Glutamatergic neuron (in vitro differentiated cells): ENCODE data around the gene GNAL. TPM values are rescaled to one million over a fixed set of nuclear protein-coding genes. Genes with fewer than 3 reads are reported as not detected.

Experiments used
- DNase-seq: peaks from one replicate; pipeline ENCODE4 v3.0.0; 2022
- H3K27ac Mint-ChIP-seq: one replicate; pipeline ENCODE4 v1.8.0; 2020; ENCODE audit warnings: mild to moderate bottlenecking, mixed read lengths, inconsistent platforms; ENCODE audit not compliant: unreplicated experiment
- H3K27me3 Mint-ChIP-seq: one replicate; pipeline ENCODE4 v1.8.0; 2020; ENCODE audit warnings: mild to moderate bottlenecking, moderate library complexity, mixed read lengths, inconsistent platforms; ENCODE audit not compliant: unreplicated experiment
- H3K36me3 Mint-ChIP-seq: one replicate; pipeline ENCODE4 v1.8.0; 2020; ENCODE audit warnings: mild to moderate bottlenecking, mixed read lengths, inconsistent platforms; ENCODE audit not compliant: unreplicated experiment
- H3K4me1 Mint-ChIP-seq: one replicate; pipeline ENCODE4 v1.8.0; 2020; ENCODE audit warnings: mild to moderate bottlenecking, low read depth, mixed read lengths, inconsistent platforms; ENCODE audit not compliant: unreplicated experiment
- H3K4me3 Mint-ChIP-seq: one replicate; pipeline ENCODE4 v1.8.0; 2020; ENCODE audit warnings: mild to moderate bottlenecking, mixed read lengths, inconsistent platforms; ENCODE audit not compliant: unreplicated experiment
- H3K9me3 Mint-ChIP-seq: one replicate; pipeline ENCODE4 v1.8.0; 2020; ENCODE audit warnings: mild to moderate bottlenecking, moderate library complexity, mixed read lengths, inconsistent platforms; ENCODE audit not compliant: unreplicated experiment
- CTCF ChIP-seq: fragments of 200-600 bp; sonication (generic); IDR thresholded peaks from one replicate; pipeline ENCODE4 v1.5.0; 2021; ENCODE audit not compliant: partially characterized antibody, unreplicated experiment
- total RNA-seq: library from RNA; stranded (reverse); fragmentation: NEBNext Ultra II Directional; extraction: Animal tissue kit (Norgen Biotek cat#: 25700); gene quantifications from one replicate; pipeline ENCODE4 v1.2.1, GENCODE V29; 2021; ENCODE audit not compliant: unreplicated experiment

Gene GNAL
- total RNA-seq, 1 donor from 2014 or later = 52.5 TPM

DNA sequence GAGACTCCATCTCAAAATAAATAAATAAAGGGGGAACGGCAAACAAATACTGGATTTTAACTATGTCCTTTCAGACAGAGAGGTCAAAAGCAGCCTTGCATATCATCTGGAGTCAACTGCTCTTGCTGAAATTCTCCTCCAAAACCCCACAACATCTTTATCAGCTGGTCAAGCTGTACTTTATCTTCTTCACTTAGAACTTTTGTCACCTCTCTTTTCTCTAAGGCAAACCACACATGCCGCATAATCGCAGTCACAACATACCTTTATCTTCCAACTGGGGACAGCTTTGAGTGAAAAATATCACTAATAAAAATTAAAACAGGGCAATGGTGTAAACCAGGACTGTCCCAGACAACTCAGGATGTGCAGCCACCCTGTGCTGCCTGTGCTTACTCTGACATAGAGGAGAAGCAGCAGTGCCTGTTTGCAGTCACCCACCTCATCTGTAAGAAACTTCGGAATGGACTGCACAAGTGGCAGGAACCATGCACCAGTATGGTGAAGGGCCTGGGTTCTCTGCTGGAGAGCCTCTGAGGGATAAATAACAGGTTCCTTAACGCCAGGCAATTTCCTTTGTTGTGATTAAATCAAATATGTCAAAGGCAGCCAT, 212.9 kb downstream of the GNAL start:
- Mint-ChIP-seq H3K4me3 (no peak overlapping the region), H3K36me3 (peaks cover 4% of the 10 kb centered on the region), H3K4me1 (no peaks in the 10 kb centered on the region), H3K9me3 (peaks cover 5% of the 10 kb centered on the region), H3K27me3 (no peaks in the 10 kb centered on the region), H3K27ac (no peak overlapping the region)
- no peak for TF ChIP-seq CTCF
- no peak for DNase-seq

DNA sequence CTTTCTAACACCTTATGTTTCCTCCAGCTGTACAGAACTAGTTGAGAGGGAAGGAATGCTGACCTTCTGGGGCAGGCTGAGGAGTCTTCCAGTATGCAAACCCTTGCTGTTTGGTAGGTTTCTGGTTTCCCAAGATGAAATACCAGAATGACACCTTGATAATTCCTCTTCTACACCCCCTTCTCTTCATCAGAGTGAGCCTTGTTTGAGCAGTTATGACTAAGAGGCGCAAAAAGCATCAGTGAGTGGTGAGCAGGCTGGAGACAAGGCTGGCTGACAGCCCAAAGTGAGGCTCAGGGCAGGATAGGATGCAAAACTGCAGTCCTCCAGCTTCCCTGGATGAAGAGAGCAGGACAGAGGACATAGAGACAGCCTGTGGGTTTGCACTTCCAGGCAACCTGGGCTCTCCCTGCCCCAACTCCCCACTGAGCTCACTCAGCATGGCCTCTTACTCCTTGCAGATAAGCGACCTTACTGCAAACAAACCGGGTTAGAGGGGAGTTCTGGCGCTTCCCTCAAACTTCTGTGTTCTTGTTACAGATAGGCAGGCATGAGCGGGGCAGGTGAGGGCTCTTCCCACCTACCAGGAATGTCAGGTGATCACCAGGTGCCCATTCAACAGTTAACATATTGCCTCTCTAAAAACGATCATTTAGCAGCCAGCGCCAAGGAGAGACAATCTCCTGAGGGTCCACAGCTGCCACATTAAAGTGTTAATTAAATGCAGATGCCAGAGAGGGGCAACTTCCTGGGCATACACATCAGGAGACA, 213.6 kb downstream of the GNAL start:
- no peak for TF ChIP-seq CTCF
- Mint-ChIP-seq H3K36me3 (peaks cover 4% of the 10 kb centered on the region), H3K4me1 (peaks cover 2% of the 10 kb centered on the region), H3K27ac (no peak overlapping the region), H3K27me3 (no peaks in the 10 kb centered on the region), H3K4me3 (no peak overlapping the region), H3K9me3 (peaks cover 5% of the 10 kb centered on the region)
- DNase-seq = no peak

DNA sequence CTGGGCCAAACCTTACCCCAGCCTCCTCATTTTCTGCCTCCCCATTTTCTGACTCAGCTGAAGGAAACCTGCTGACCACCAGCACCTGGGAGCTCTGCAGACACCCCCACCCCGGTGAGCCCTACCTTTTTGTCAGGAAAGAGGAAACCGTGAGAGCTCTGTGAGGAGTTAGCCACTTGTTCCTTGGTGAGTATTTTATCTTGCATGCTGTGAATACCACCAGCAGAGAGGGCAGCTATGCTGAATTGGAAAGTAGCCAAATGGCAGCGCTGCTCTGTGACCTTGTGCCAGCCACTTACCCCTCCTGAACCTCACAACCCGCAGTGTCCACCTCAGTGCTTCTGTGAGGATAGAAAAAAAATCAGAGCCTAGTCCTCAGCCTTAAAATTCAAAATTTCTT, 216.5 kb downstream of the GNAL start:
- H3K4me3 Mint-ChIP-seq = no peak overlapping the region
- peaks cover 4% of the 10 kb centered on the region for H3K36me3 Mint-ChIP-seq
- peaks cover 2% of the 10 kb centered on the region for H3K4me1 Mint-ChIP-seq
- H3K27me3 Mint-ChIP-seq = peaks cover 6% of the 10 kb centered on the region
- H3K27ac Mint-ChIP-seq = no peak overlapping the region
- peaks cover 7% of the 10 kb centered on the region for H3K9me3 Mint-ChIP-seq
- TF ChIP-seq CTCF = no peak
- DNase-seq = no peak

GRCh38 chr18:11906176-11906575, 217.1 kb downstream of the GNAL start:
- peaks cover 6% of the 10 kb centered on the region for H3K27me3 Mint-ChIP-seq
- H3K4me1 Mint-ChIP-seq = peaks cover 2% of the 10 kb centered on the region
- no peak for DNase-seq
- TF ChIP-seq CTCF = no peak
- no peak overlapping the region for H3K27ac Mint-ChIP-seq
- H3K9me3 Mint-ChIP-seq = peaks cover 7% of the 10 kb centered on the region
- H3K36me3 Mint-ChIP-seq = peaks cover 4% of the 10 kb centered on the region
- no peak overlapping the region for H3K4me3 Mint-ChIP-seq
